ENCODE data around the gene MAP4K5.

MAP4K5 gene

DNA sequence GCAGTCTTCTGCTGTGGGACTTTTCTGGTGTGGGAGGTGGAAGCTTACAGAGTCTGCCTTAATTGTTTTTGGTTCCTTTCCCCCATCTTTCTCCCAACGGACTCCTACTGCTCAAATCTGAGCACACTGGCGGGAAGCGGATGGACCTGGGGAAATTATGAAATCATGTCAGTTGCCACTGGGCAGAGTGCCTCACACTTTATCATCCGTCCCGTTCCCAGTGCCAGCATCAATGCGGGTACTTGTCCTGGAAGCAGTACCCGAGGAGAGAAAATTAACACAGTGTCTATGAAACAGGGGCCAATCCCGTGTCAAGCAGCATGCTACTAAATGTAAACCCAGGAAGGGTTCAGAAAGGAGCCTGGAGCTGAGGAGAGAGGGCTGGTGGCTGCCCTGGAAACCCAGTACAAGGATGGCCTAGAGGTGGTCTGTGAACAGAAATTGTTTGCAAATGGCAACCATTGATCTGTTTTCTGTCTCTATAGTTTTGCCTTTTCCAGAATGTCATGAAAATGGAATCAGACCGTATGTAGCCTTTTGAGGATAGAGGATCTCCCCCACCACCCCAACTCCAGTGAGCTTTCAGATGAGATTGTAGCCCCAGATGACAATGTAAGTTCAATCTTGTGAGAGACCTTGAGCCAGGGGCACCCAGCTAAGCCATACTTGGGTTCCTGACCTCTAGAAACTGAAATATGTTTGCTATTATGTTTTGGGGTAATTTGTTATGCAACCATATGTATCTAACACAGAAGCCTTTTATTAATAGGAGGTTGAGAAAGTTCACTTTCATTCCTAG is 134.8 kb downstream of the MAP4K5 start:
- peak in 1 of 2 experiments; percentile 42 for DNase-seq

DNA sequence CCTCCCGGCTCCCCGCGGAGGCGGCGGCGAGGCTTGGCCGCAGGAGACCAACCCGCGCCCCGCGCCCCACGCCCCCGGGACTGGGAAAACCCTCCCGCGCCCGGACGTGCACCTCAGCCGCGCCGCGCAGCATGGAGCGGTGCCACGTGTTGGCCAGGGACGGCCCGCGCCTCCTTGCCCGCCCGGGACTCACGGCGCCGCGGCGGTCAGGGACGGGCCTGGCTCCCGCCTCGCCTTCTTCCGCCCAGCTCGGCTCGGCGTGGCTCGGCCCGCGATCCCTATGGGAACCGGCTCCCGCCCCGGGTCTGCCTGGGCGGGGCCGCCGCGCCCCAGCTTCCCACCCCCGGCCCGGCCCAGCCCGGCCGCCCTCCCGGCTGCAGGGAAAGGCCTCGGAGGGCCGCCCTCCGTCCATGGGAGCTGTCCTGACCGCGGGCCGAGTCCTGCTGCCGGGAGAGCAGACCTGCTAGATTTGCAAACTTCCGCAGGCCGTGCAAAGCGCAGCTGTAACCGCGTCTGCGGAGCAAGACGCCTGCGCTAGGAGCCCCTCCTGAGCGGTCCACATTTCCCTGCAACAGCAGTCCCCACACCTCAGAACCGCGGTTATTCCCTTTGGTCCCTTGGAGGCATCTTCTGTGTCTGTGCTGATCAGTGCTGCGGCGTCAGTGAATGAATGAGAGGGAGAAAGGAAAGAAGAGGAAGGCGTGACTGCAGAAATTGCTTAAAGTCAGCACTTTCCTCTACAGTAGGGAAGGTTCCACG is 135.6 kb downstream of the MAP4K5 start, which contains the start of gene CDKL1:
Gene CDKL1, minus strand, starts transcription at position 251 of the 759 bp plus-strand sequence. CDS start 1,013 bp downstream, outside the sequence.
- peak; percentile 53 to 82 for DNase-seq

DNA sequence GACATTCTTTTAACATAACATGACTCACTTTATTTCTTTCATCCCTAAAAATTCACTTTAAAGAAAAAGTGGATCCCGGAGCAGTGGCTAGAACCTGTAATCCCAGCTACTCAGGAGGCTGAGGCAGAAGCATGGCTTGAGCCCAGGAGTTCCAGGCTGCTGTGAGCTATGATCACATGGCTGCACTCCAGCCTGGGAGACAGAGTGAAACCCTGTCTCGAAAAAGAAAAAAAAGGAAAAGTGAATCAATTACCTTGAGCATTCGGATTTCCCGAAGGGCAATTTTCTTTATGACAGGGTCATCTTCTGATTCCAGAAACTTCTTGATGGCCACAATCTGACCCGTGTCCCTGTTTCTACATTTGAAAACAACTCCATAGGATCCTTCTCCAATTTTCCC is 136.9 kb downstream of the MAP4K5 start:
- DNase-seq = no peak

DNA sequence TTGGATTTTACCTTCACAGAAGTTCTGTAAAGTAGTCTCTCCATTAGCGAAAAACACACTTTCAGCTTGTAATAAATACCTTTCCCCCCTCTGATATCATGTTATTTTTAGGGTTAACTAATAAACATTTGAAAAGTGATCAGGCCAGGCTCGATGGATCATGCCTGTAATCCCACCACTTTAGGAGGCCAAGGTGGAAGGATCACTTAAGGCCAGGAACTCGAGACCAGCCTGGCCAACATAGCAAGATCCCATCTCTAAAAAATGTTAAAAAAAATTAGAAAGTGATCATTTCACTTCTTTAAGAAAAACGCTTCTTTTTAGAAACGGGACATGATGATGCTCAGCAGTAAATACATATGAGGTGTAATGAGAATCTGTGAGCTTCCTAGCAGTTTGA is 137.7 kb downstream of the MAP4K5 start:
- DNase-seq = no peak

GRCh38 chr14:50389668-50390441 is 142.5 kb downstream of the MAP4K5 start:
- no peak for DNase-seq

GRCh38 chr14:50388256-50388931 is 144.0 kb downstream of the MAP4K5 start:
- DNase-seq = peak in 1 of 2 experiments; percentile 47

DNA sequence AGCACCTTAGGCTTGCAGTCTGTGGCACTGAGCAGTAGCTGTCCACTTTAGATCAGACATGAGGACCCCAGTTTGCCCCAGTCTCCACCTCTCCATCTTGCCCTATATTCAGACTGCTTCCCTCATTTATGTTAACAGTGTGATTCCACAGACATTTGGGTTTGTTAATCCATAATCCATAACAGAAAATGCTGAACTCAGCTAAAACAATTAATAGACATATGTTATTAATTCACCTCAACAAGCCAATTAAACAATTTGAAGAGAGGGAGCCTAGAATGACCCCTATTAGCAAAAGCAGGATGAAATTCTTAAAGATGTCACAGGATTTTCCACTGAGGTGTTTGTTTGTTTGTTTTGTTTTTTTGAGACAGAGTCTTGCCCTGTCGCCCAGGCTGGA is 144.8 kb downstream of the MAP4K5 start:
- no peak for DNase-seq

GRCh38 chr14:50383618-50384225 is 148.6 kb downstream of the MAP4K5 start:
- peak; percentile 94 to 98 for DNase-seq

- DNase-seq = no peak
Observed at GRCh38 chr14:50381823-50382287, 150.5 kb downstream of the MAP4K5 start.

DNA sequence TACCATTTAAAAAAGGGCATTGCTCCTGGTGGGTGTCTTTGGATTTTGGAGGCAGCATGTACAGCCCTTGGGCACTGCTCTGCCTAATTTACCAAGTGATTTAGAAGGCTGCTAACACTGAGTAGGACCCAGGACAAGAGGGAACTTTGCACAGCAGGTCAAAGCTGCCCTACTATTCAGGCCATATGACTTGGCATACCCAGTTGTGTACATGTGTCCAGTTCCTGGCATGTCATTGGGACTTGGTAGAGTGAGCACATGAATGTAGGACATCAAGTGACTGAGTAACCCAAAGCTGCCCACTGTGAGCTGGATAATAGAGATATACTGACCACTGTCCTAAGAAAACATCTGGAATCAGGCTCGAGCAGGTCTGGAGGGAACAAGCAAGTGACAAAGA is 151.4 kb downstream of the MAP4K5 start:
- no peak for DNase-seq

DNA sequence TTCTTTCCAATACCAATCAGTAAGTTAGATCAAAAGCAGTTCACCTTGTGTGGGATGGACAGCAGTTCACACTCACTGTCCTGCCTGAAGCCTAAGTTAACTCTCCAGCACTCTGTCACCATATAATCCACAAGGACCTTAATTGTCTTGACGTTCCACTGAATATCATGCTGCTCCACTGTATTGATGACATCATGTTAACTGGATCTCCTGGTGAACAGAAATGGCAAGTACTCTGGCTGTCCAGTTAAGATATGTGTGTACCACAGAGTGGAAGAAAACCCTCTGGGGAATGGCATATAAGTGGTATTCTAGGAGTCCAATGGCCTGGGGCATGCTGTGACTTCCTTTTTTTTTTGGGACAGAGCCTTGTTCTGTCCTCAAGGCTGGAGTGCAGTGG is 151.9 kb downstream of the MAP4K5 start:
- no peak for DNase-seq

GRCh38 chr14:50379563-50379962 is 152.8 kb downstream of the MAP4K5 start:
- DNase-seq = no peak

GRCh38 chr14:50377550-50378085 is 154.8 kb downstream of the MAP4K5 start:
- peak in 1 of 2 experiments; percentile 46 for DNase-seq

DNA sequence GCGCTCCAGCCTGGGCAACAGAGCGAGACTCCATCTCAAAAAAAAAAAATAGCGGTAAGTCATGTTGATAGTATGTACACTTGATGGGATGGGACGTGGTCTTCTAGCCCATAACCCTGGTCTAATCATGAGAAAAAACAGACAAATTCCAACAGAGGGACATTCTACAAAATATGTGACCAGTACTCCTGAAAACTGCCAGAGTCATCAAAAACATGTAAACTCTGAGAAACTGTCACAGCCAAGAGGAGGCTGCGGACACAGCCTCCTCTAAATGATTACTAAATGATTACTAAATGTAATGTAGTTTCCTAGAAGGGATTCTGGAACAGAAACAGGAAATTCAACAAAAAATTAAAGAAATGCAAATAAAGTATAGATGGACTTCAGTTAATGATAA is 156.6 kb downstream of the MAP4K5 start:
- DNase-seq = no peak

- DNase-seq = no peak
Observed at GRCh38 chr14:50373959-50374358, 158.4 kb downstream of the MAP4K5 start.

DNA sequence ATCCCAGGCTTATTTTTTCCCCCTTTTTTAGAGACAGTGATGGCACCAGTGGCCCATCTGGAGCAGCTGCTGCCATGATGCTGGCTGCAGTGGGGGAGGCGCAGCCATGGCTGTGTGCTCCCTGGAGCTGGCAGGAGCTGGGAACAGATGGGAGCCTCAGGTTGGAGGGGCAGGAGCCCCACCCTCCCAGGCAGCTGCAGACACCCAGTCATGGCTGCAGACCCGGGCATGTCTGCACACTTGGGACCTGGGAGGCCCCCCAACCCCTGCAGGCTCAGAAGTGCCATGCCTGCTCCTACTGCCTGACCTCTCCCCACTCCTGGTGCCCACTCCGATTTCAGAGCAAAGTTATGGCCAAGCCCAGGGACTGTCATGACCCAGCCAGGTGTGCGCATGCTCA is 160.8 kb downstream of the MAP4K5 start:
- DNase-seq = peak; percentile 95 to 98

Data from NCI-H524 (cell line).